ENCODE measurements around the gene MYRFL. TPM values are rescaled to one million over a fixed set of nuclear protein-coding genes. Genes with fewer than 3 reads are reported as not detected.
"Not testable (repeated sequence)": the region's sequence is repeated elsewhere in the genome, so short reads cannot be mapped to it uniquely, and the experiment has no call there.

MYRFL gene
- total RNA-seq, 2 donors from 2014 or later = 0.27 TPM; not detected in 1

GRCh38 chr12:69840727-69841126 lies 15.7 kb downstream of the MYRFL start:
- no peaks in the 10 kb centered on the region for H3K36me3 ChIP-seq

GRCh38 chr12:69843608-69844007 lies 18.6 kb downstream of the MYRFL start:
- H3K36me3 ChIP-seq = no peaks in the 10 kb centered on the region
- H3K4me1 ChIP-seq (replicated peaks) = no peaks in the 10 kb centered on the region
- WGBS = 63% methylated on average over 2 of the region's 2 CpGs
- intact Hi-C loops (cut with DNase I) = no loop called here
- H3K27me3 ChIP-seq (replicated peaks; ENCODE audit: insufficient read depth) = no peaks in the 10 kb centered on the region
- no peak overlapping the region for H3K4me3 ChIP-seq
- no peak overlapping the region for H3K27ac ChIP-seq
- no peaks in the 10 kb centered on the region for H3K9me3 ChIP-seq
- no peak for TF ChIP-seq POLR2A (IDR thresholded peaks at IDR 0.05)
- no peak for TF ChIP-seq POLR2AphosphoS5 (IDR thresholded peaks at IDR 0.05)
- TF ChIP-seq, protein P1, sequence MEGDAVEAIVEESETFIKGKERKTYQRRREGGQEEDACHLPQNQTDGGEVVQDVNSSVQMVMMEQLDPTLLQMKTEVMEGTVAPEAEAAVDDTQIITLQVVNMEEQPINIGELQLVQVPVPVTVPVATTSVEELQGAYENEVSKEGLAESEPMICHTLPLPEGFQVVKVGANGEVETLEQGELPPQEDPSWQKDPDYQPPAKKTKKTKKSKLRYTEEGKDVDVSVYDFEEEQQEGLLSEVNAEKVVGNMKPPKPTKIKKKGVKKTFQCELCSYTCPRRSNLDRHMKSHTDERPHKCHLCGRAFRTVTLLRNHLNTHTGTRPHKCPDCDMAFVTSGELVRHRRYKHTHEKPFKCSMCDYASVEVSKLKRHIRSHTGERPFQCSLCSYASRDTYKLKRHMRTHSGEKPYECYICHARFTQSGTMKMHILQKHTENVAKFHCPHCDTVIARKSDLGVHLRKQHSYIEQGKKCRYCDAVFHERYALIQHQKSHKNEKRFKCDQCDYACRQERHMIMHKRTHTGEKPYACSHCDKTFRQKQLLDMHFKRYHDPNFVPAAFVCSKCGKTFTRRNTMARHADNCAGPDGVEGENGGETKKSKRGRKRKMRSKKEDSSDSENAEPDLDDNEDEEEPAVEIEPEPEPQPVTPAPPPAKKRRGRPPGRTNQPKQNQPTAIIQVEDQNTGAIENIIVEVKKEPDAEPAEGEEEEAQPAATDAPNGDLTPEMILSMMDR (IDR thresholded peaks at IDR 0.05) = no peak
- no peak for DNase-seq (ENCODE audit: low spot score)

More at GRCh38 chr12:69840727-69841126, 15.7 kb downstream of the MYRFL start:
- intact Hi-C loops (cut with DNase I) = no loop called here
- TF ChIP-seq POLR2AphosphoS5 (IDR thresholded peaks at IDR 0.05) (peak; percentile 37), POLR2A (IDR thresholded peaks at IDR 0.05) (no peak)
- TF ChIP-seq, protein P1 (IDR thresholded peaks at IDR 0.05) = no peak
- peak; percentile 11 for DNase-seq (ENCODE audit: low spot score)
- H3K27ac ChIP-seq = no peak overlapping the region
- H3K4me1 ChIP-seq (replicated peaks) = no peaks in the 10 kb centered on the region
- 14% methylated on average over 3 of the region's 3 CpGs for WGBS
- no peak overlapping the region for H3K4me3 ChIP-seq
- H3K9me3 ChIP-seq = no peaks in the 10 kb centered on the region
- H3K27me3 ChIP-seq (replicated peaks; ENCODE audit: insufficient read depth) = no peaks in the 10 kb centered on the region

GRCh38 chr12:69844416-69844815 lies 19.4 kb downstream of the MYRFL start:
- no peak overlapping the region for H3K27ac ChIP-seq
- no peak overlapping the region for H3K4me3 ChIP-seq
- TF ChIP-seq, protein P1 (IDR thresholded peaks at IDR 0.05) = no peak
- no peak for TF ChIP-seq POLR2AphosphoS5 (IDR thresholded peaks at IDR 0.05)
- no peak for TF ChIP-seq POLR2A (IDR thresholded peaks at IDR 0.05)
- H3K36me3 ChIP-seq = no peaks in the 10 kb centered on the region
- DNase-seq (ENCODE audit: low spot score) = no peak
- H3K4me1 ChIP-seq (replicated peaks) = no peaks in the 10 kb centered on the region
- WGBS = 89% methylated on average over 7 of the region's 7 CpGs
- no peaks in the 10 kb centered on the region for H3K27me3 ChIP-seq (replicated peaks; ENCODE audit: insufficient read depth)
- intact Hi-C loops (cut with DNase I) = no loop called here
- no peaks in the 10 kb centered on the region for H3K9me3 ChIP-seq

DNA sequence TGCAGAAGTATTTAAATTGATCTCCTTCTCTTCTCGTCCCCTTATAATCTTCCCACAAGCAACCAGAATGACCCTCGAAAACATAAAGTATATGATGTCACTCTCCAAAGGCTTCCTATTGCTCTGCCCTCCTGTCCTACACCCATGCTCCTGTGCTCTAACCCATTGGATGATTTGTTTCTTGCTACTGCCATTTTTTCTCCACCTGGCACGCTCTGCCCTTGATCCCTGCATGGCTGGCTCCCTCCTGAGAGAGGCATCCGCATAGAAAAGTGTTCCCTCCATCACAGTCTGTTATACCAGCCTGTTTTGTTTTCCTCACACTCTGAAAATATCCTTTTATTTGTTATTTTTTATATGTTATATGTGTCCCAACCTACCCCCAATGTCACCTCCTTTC lies 19.8 kb downstream of the MYRFL start:
- DNase-seq (ENCODE audit: low spot score) = no peak
- Histone ChIP-seq H3K9me3 (no peaks in the 10 kb centered on the region), H3K4me1 (replicated peaks) (no peaks in the 10 kb centered on the region), H3K27ac (no peak overlapping the region), H3K4me3 (no peak overlapping the region), H3K36me3 (no peaks in the 10 kb centered on the region), H3K27me3 (replicated peaks; ENCODE audit: insufficient read depth) (no peaks in the 10 kb centered on the region)
- WGBS = 97% methylated on average over 4 of the region's 4 CpGs
- intact Hi-C loops (cut with DNase I) = no loop called here
- no peak for TF ChIP-seq POLR2AphosphoS5 (IDR thresholded peaks at IDR 0.05)
- TF ChIP-seq POLR2A (IDR thresholded peaks at IDR 0.05) = no peak

GRCh38 chr12:69846976-69847375 lies 21.9 kb downstream of the MYRFL start:
- H3K27me3 ChIP-seq (replicated peaks; ENCODE audit: insufficient read depth) = no peaks in the 10 kb centered on the region
- no peak overlapping the region for H3K4me3 ChIP-seq
- no peaks in the 10 kb centered on the region for H3K9me3 ChIP-seq
- no peaks in the 10 kb centered on the region for H3K4me1 ChIP-seq (replicated peaks)
- DNase-seq (ENCODE audit: low spot score) = no peak
- no peaks in the 10 kb centered on the region for H3K36me3 ChIP-seq
- no peak overlapping the region for H3K27ac ChIP-seq
- TF ChIP-seq POLR2AphosphoS5 (IDR thresholded peaks at IDR 0.05) = no peak
- intact Hi-C loops (cut with DNase I) = no loop called here

GRCh38 chr12:69851976-69852375 lies 26.9 kb downstream of the MYRFL start:
- DNase-seq (ENCODE audit: low spot score) = no peak
- intact Hi-C loops (cut with DNase I) = no loop called here
- 63% methylated on average over 2 of the region's 2 CpGs for WGBS
- H3K4me1 ChIP-seq (replicated peaks) = no peaks in the 10 kb centered on the region
- no peaks in the 10 kb centered on the region for H3K9me3 ChIP-seq
- no peaks in the 10 kb centered on the region for H3K27me3 ChIP-seq (replicated peaks; ENCODE audit: insufficient read depth)
- H3K36me3 ChIP-seq = no peaks in the 10 kb centered on the region
- H3K27ac ChIP-seq = no peak overlapping the region
- no peak for TF ChIP-seq POLR2A (IDR thresholded peaks at IDR 0.05)
- H3K4me3 ChIP-seq = no peak overlapping the region

DNA sequence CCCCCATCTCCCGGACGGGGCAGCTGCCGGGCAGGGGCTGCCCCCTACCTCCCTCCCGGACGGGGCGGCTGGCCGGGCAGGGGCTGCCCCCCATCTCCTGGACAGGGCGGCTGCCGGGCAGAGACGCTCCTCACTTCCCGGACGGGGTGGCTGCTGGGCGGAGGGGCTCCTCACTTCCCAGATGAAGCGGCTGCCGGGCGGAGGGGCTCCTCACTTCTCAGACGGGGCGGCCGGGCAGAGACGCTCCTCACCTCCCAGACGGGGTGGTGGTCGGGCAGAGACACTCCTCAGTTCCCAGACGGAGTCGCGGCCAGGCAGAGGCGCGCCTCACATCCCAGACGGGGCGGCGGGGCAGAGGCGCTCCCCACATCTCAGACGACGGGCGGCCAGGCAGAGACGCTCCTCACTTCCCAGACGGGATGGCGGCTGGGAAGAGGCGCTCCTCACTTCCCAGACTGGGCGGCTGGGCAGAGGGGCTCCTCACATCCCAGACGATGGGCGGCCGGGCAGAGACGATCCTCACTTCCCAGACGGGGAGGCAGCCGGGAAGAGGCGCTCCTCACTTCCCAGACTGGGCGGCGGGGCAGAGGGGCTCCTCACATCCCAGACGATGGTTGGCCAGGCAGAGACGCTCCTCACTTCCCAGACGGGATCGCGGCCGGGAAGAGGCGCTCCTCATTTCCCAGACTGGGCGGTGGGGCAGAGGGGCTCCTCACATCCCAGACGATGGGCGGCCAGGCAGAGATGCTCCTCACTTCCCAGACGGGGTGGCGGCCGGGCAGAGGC lies 28.3 kb downstream of the MYRFL start:
- H3K4me3 ChIP-seq; H3K36me3 ChIP-seq; intact Hi-C loops (cut with DNase I); H3K27me3 ChIP-seq (replicated peaks; ENCODE audit: insufficient read depth); H3K4me1 ChIP-seq (replicated peaks); H3K27ac ChIP-seq; H3K9me3 ChIP-seq; DNase-seq (ENCODE audit: low spot score): not testable (repeated sequence)
- 96% methylated on average over 59 of the region's 61 CpGs for WGBS
